Brain pericyte (primary cell): ENCODE measurements around the gene CHST1.

ENCODE experiments used
- DNase-seq: peaks from one replicate; pipeline ENCODE4 v3.0.0-alpha.2; 2012; ENCODE audit warnings: low read depth, low spot score

CHST1 gene

DNA sequence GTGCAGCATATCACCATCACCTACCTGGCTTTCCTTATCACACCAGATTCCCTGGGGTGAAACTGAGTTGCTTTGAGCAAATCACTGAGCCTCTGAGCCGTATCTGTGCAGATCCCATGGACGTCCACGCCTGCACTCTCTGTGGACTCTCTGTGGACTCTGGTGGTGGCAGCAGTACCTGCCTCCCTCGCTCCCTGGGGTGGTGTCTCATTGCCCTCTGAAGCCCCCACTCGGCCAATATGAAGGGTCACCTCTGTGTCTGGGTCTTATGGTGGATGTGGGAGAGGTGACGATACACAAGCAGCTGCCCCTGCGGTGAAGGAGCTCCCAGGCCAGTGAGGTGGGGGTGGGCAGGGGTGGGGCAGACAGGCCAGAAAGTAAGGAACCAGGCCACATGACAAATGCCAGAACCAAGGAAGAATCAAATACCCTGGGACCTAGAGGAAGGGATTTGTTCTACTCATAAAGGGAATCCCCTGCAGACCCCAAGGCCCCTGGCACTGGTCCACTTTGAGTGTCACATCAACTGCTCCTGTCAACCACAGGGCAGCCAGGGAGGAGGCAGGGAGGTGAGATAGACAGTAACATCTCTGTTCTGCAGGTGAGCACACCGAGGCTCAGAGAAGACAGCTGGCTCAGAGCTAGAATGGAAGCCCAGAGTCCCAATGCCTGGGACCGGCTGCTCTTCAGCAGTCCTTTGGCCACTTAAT lies 9.2 kb upstream of the CHST1 start:
- no peak for DNase-seq

DNA sequence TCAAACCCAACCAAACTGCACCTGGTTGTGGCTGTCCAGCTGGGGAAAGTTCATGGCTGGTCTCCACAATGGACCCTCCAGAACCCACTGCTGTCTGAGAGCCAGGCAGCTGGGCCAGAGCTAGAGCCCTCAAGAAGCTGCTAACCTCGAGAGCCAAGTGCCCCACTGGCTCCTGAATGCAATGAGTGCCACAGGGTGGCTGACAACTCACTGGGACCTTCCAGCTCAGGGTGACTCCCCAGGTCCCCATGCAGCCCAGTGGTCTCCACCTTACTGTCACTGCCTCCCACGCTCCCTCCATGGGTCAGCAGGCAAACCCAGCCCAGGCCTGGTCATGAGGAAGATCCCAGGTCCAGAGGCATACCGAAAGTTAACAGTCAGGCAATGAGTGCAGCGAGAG lies 8.0 kb upstream of the CHST1 start:
- no peak for DNase-seq

DNA sequence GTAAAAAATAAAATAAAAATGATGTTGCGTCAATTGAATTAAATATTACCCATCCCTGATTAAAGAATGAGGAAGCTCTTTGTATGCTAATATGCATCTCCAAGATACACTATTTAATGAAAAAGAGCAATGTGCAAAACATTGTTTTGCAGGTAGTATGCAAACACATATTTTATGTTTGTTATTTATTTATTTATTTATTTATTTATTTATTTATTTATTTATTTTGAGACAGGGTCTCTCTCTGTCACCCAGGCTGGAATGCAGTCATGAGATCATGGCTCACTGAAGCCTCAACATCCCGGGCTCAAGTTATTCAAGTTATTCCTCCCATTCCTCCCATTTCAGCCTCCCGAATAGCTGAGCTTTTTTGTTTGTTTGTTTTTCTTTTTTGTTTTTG lies 7.2 kb upstream of the CHST1 start:
- DNase-seq: no peak

DNA sequence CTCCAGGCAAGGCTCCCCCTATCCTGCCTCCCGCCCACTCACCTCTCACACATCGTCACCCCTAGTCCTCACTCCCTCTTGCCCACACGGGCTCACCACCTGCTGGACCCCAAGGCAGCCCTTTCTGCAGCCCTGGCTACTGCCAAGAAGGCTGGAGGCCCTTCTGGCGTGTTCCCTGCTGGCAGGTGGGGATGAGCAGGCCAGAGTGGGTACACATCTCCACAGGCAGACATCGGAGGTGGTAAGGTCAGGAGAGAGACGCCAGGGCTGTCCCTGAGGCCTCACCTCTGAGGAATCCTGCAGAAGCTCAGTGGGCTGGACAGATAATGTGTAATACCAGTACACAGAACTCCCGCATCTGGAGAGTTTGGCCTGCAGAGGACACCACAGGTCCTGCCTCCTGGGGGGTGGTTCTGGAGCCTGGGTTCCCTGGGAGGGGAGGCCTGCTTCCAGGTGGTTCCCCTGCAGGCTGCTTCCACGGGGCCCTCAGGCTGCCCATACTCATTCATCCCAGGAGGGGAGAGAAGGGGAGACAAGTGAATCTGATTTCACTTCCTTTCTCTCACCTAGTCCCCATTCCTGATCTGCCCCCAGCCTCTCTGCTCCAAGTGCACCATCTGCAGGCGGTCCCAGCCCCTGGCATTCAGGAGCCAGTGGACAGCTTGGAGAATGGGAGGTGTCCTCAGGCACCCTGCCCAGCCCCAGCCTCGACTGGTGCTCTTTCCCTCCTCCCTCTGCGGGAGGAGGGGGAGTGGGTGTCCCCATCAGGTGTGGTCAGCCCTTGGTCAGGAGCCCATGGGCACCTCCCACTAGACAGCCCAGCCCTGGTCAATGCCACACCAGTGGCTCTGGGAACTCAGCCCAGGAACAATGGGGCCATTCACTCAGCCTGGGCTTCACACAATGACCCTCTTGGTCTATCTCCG lies 6.1 kb upstream of the CHST1 start:
- DNase-seq: no peak

- DNase-seq: no peak
These were observed 5.1 kb upstream of the CHST1 start for GRCh38 chr11:45670386-45671135.

- no peak for DNase-seq
These were observed 4.5 kb upstream of the CHST1 start for GRCh38 chr11:45669956-45670355.

GRCh38 chr11:45669146-45669545 lies 3.7 kb upstream of the CHST1 start:
- DNase-seq: no peak

GRCh38 chr11:45667929-45668680 lies 2.7 kb upstream of the CHST1 start:
- DNase-seq: no peak

DNA sequence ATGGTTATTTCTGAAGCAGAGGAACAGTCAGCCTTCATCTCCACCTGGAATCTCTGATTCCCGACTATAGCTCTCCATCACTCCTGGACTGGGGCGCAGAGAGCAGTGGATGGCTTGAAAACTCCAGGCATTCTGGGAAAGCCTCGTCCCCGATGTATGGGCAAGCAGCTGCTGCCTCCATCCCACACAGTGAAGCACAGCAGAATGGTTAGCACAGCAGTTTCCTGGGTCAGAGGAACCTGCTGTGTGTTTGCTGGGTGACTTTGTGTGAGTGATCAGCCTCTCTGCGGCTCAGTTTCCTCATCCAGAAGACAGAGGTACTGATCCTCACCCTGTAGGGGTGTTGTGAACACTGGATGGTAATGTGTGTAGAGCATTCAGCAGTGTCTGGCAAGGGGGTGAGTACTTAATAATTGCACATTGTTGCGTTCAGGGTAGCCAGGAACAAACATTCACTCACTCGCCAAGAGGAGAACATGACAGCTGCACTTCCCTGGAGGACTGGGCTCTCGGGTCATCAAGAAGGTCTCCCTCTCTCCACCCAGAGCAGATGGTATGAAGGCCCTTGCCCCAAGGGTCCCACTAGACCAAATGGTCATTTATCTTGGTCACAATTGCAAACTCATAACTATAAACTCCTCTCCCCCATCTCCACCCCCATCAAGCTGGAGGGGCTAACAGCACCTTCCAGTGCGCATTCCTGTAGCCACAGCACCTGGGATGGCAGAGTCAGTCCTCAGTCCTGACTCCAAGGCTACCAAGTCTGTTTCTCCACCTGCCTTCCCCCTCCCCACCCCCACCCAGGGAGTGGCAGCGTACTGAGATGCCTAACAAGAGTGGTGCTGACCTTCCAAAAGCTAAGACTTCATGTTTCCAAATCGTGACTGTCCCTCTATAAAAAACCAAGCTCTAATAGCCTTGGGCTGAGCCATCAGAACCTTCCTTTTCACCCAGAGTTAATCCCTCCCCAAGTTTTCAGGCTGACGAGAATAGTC lies 1.5 kb upstream of the CHST1 start:
- no peak for DNase-seq

- no peak for DNase-seq
These were observed 668 bp upstream of the CHST1 start for GRCh38 chr11:45665933-45666647.

- no peak for DNase-seq
These were observed 831 bp downstream of the CHST1 start for GRCh38 chr11:45664376-45665205.

- no peak for DNase-seq
These were observed 1.7 kb downstream of the CHST1 start for GRCh38 chr11:45663486-45664375.

GRCh38 chr11:45662665-45663485 lies 2.5 kb downstream of the CHST1 start:
- DNase-seq: peak; percentile 25

- no peak for DNase-seq
These were observed 3.2 kb downstream of the CHST1 start for GRCh38 chr11:45662096-45662664.

DNA sequence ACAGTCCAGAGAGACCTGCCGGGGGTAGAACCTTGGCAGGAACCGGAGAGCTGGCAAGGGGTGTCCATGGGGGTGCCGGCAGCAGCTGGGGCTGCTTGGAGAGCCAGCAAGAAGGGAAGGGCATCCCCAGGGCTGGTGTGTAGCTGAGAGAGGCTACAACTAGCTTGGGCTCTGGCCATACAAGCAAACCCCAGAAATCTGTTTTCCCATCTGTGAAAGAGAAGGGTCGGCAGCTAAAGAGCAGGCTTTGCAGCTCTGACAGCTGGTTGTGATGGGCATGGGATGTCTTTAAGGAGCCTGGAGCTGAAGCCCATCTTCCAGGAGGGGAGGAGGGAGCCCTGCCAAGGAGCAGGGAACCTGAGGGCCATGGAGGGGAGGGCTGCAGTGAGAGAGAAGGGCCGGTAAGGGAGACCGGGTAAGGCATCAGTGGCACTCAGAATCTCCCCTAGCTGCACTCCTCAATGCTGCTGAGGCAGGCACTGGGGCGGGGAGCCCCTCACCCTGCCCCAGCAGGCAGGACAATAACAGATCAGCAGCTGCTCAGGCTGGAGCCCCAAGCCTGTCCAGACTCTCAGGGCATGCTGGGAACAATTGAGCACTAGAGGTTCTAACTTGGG lies 3.9 kb downstream of the CHST1 start:
- DNase-seq: no peak
